ENCODE data around the gene BABAM1. TPM values are rescaled to one million over a fixed set of nuclear protein-coding genes. Genes with fewer than 3 reads are reported as not detected.

Gene BABAM1
- total RNA-seq, 2 experiments from 2014 or later: 56.2 to 63.5 TPM

DNA sequence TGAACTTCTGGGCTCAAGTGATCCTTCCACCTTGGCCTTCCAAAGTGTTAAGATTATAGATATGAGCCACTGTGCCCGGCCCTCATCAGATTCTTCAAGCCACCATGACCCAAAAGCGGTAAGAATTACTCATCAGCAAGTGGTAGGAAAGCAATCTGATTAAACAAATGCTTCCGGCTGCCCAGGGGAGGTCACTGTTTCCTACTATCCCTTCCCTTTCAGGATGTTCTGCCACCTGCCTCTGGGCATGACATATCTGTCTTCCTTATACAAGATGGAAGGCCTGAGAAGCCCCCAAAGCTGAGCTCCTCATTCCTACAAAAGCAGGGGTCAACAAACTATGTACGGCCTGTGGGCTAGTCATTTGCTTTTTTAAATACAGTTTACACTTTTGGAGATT lies 29.0 kb downstream of the BABAM1 start:
- Mint-ChIP-seq H3K27ac (no peak overlapping the region), H3K27me3 (no peaks in the 10 kb centered on the region), H3K4me3 (no peak overlapping the region), H3K36me3 (ENCODE audit: low read depth) (peaks cover 10% of the 10 kb centered on the region), H3K4me1 (ENCODE audit: low read depth) (peaks cover 6% of the 10 kb centered on the region), H3K9me3 (no peaks in the 10 kb centered on the region)
- H3K27me3 ChIP-seq (ENCODE audit: control insufficient read depth in 1 of 2, insufficient read depth in 2 of 2, low read length in 2 of 2): no peaks in the 10 kb centered on the region
- CTCF ChIA-PET: interaction anchor here (1.1 kb wide), 1 partner anchor 9 kb away, joined by 5 read pairs; the partner anchor contains the start of gene MRPL34
- no peaks in the 10 kb centered on the region for H3K36me3 ChIP-seq (ENCODE audit: insufficient read depth, low read length)
- H3K4me1 ChIP-seq (ENCODE audit: insufficient read depth, low read length): peaks cover 15% of the 10 kb centered on the region
- TF ChIP-seq CTCF (IDR thresholded peaks at IDR 0.05): no peak
- no peak overlapping the region for H3K27ac ChIP-seq (ENCODE audit: low read depth in 1 of 2, low read length in 2 of 2)
- DNase-seq (no peak), ATAC-seq (ENCODE audit: poor library complexity) (no peak)
- intact Hi-C loops (cut with DNase I, micrococcal nuclease): no loop called here
- H3K9me3 ChIP-seq (ENCODE audit: control insufficient read depth in 1 of 2, insufficient read depth in 1 of 2, low read length in 2 of 2): peaks cover 0 to 9% of the 10 kb centered on the region in 2 experiments
- no peak overlapping the region for H3K4me3 ChIP-seq (ENCODE audit: low read length)
- POLR2A ChIA-PET: interaction anchor here (0.7 to 1.2 kb wide), 2 partner anchors 9 to 81 kb away, joined by 3 to 6 read pairs; partner anchors contain the start of genes MRPL34 and USE1

GRCh38 chr19:17296976-17297375 lies 29.7 kb downstream of the BABAM1 start:
- intact Hi-C loops (cut with DNase I, micrococcal nuclease): no loop called here
- Histone ChIP-seq H3K4me1 (ENCODE audit: insufficient read depth, low read length) (peaks cover 11% of the 10 kb centered on the region), H3K27ac (ENCODE audit: low read depth in 1 of 2, low read length in 2 of 2) (no peak overlapping the region), H3K36me3 (ENCODE audit: insufficient read depth, low read length) (no peaks in the 10 kb centered on the region), H3K27me3 (ENCODE audit: control insufficient read depth in 1 of 2, insufficient read depth in 2 of 2, low read length in 2 of 2) (no peaks in the 10 kb centered on the region), H3K9me3 (ENCODE audit: control insufficient read depth in 1 of 2, insufficient read depth in 1 of 2, low read length in 2 of 2) (peaks cover 0 to 9% of the 10 kb centered on the region in 2 experiments), H3K4me3 (ENCODE audit: low read length) (no peak overlapping the region)
- H3K27ac Mint-ChIP-seq: no peak overlapping the region
- DNase-seq: no peak
- ChIA-PET CTCF (interaction anchor here (1.1 to 1.3 kb wide), 2 partner anchors 8 to 12 kb away, joined by 3 to 5 read pairs; partner anchors contain the start of genes DDA1 and MRPL34), POLR2A (interaction anchor here (1.2 kb wide), 1 partner anchor 8 kb away, joined by 6 read pairs; the partner anchor contains the start of gene MRPL34)
- no peak overlapping the region for H3K4me3 Mint-ChIP-seq
- H3K36me3 Mint-ChIP-seq (ENCODE audit: low read depth): peaks cover 11% of the 10 kb centered on the region
- peaks cover 8% of the 10 kb centered on the region for H3K4me1 Mint-ChIP-seq (ENCODE audit: low read depth)
- no peak for ATAC-seq (ENCODE audit: poor library complexity)
- H3K9me3 Mint-ChIP-seq: no peaks in the 10 kb centered on the region
- TF ChIP-seq CTCF (IDR thresholded peaks at IDR 0.05): no peak
- no peaks in the 10 kb centered on the region for H3K27me3 Mint-ChIP-seq

DNA sequence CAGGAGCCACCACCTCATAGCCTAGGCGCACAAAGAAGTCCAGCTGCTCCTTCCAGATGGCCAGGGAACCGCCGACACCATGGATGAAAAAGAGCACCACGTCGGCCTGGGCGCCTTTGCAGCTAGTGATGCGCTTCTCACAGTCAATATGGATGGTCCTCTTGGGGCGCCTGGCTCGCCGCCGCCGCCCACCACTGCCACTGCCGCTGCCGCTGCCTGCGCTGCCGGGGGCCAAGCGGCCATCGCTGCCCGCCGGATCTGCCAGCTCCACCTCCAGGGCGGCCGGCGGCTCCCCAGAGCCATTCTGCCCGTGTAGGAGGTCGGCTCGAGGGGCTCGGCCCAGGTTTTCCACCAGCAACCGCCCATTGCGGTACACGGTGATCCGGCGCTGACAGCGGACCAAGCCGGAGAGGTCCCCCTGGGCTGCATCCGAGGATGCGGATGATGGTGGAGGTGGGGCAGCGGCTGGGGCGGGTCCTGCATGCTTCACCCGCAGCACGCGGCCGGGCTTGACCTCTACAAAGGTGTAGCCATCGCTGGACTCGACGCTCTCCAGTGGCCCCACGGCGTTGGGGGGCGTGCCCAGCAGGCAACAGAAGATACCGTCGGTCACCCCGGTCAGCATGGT lies 33.9 kb downstream of the BABAM1 start:
- Mint-ChIP-seq H3K4me3 (peak overlapping the region; percentile 11), H3K4me1 (ENCODE audit: low read depth) (peaks cover 35% of the 10 kb centered on the region), H3K36me3 (ENCODE audit: low read depth) (peaks cover 17% of the 10 kb centered on the region), H3K9me3 (no peaks in the 10 kb centered on the region), H3K27me3 (no peaks in the 10 kb centered on the region), H3K27ac (no peak overlapping the region)
- Histone ChIP-seq H3K27ac (ENCODE audit: low read depth in 1 of 2, low read length in 2 of 2) (no peak overlapping the region), H3K27me3 (ENCODE audit: control insufficient read depth in 1 of 2, insufficient read depth in 2 of 2, low read length in 2 of 2) (no peaks in the 10 kb centered on the region), H3K4me1 (ENCODE audit: insufficient read depth, low read length) (peaks cover 35% of the 10 kb centered on the region), H3K9me3 (ENCODE audit: control insufficient read depth in 1 of 2, insufficient read depth in 1 of 2, low read length in 2 of 2) (peaks cover 0 to 4% of the 10 kb centered on the region in 2 experiments), H3K36me3 (ENCODE audit: insufficient read depth, low read length) (no peaks in the 10 kb centered on the region), H3K4me3 (ENCODE audit: low read length) (no peak overlapping the region)
- ATAC-seq (ENCODE audit: poor library complexity) (no peak), DNase-seq (peak in 1 of 14 experiments; percentile 36)
- intact Hi-C loops (cut with DNase I, micrococcal nuclease): no loop called here
- TF ChIP-seq CTCF (IDR thresholded peaks at IDR 0.05): no peak
- CTCF ChIA-PET: no interaction called here
- POLR2A ChIA-PET: no interaction called here

All from CD4-positive, alpha-beta T cell (primary cell).